Hepatic stellate cell (primary cell): ENCODE data around the gene RNF152.

Experiments used
- DNase-seq: peaks from one replicate; pipeline ENCODE4 v3.0.0; 2011; ENCODE audit warnings: low spot score

RNF152 gene

DNA sequence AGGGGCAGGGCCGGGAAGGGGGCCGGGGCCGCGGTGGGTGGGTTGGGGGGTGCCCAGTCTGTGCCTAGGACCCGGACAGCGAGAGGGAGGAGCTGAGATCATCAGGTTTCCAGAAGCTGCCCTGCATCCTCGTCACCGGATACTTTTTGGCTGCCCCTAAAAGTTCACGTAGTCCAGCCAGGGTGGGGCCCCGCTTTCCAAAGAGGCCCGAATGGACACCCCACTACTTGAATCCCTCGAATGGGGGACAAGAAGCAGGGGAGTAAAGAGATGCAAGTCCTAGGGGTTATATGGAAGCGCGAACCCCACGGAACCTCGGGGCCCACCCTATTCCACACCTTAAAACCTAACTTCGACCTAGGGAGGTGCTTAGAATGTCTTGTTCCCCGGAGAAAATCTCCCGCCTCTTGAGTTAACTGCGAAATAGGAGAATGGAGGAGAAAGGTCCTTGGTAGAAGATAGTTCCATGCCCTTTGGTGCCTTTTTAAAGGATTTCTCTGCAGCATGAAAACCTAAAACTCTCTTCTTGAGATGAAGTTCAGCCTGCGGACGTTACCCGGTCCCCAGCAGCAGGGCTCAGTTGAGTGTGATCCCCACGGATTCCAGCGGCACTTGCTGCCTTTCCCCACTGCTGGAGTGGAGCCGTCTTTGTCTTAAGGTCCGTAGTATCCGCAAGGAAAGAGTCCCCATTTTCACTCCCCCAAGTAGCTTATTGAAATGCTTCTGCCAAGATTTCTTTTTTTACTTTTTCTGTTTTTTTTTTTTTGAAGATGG lies 2.1 kb upstream of the RNF152 start:
- DNase-seq: peak; percentile 30

GRCh38 chr18:61893971-61894750 lies 1.4 kb upstream of the RNF152 start:
- DNase-seq: peak; percentile 89

- peak; percentile 75 for DNase-seq
These were observed 633 bp upstream of the RNF152 start for GRCh38 chr18:61893309-61893970.

DNA sequence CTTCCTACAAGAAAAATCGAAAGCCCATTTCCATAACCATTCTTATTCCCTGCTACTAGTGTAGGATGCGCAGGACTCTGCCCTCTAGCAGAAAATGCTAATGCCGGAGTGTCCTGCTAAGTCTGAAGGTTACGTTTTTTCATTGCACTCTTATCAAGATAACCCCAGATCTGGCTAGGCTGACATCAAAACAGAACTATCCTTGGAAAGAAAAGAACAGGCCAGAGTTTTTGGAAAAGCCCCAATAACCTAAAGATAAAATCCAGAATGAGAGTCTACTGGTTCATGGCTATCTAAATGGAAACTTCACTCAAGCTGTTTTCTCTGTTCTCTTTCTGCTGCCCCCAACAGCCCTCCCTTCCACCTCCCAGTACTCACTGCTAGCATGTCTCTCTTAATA lies 913 bp downstream of the RNF152 start:
- DNase-seq: no peak

GRCh38 chr18:61891271-61891670 lies 1.5 kb downstream of the RNF152 start:
- no peak for DNase-seq

GRCh38 chr18:61890344-61890743 lies 2.5 kb downstream of the RNF152 start:
- no peak for DNase-seq

GRCh38 chr18:61889541-61889940 lies 3.3 kb downstream of the RNF152 start:
- no peak for DNase-seq

DNA sequence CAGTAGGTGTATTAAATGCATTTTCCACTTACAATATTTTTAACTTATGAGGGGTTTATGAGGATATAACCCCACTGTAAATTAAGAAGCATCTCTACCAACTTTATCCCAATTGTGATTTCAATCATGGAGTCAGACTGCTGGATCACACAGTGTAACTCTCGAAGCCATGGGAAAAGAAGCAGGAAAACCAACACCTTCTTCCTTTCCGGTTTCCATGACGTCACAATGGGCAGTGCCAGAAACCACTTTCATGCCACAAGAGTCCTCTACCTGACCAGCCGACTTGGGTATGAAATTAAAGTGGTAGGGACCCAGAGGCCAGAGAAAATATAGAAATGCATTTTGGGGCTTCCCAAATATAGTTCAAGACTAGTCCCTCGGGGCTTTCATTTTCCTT lies 4.2 kb downstream of the RNF152 start:
- no peak for DNase-seq

DNA sequence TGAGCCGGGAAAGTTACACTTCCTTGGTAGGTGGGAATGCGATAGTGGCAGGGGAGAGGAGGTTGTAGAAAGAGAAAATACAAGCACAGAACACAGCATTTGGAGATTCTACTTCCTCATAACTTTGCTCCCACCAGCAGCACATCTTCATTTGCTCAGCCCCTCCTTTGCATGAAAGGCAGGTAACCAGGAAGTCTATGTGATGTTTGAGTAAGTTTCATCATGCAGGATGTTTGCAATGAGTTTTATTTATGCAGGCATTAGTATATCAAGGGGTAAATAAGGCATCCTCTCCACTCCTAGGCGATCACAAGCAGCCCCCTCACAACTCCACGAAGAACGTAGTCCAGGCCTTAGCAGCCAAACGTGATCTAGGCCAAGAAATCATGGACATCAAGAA lies 5.0 kb downstream of the RNF152 start:
- DNase-seq: no peak

GRCh38 chr18:61883547-61883946 lies 9.3 kb downstream of the RNF152 start:
- DNase-seq: no peak

GRCh38 chr18:61882296-61883004 lies 10.4 kb downstream of the RNF152 start:
- peak; percentile 66 for DNase-seq

GRCh38 chr18:61876899-61877298 lies 15.9 kb downstream of the RNF152 start:
- no peak for DNase-seq

- peak; percentile 60 for DNase-seq
These were observed 22.7 kb downstream of the RNF152 start for GRCh38 chr18:61870151-61870550.

GRCh38 chr18:61869636-61870035 lies 23.2 kb downstream of the RNF152 start:
- no peak for DNase-seq

DNA sequence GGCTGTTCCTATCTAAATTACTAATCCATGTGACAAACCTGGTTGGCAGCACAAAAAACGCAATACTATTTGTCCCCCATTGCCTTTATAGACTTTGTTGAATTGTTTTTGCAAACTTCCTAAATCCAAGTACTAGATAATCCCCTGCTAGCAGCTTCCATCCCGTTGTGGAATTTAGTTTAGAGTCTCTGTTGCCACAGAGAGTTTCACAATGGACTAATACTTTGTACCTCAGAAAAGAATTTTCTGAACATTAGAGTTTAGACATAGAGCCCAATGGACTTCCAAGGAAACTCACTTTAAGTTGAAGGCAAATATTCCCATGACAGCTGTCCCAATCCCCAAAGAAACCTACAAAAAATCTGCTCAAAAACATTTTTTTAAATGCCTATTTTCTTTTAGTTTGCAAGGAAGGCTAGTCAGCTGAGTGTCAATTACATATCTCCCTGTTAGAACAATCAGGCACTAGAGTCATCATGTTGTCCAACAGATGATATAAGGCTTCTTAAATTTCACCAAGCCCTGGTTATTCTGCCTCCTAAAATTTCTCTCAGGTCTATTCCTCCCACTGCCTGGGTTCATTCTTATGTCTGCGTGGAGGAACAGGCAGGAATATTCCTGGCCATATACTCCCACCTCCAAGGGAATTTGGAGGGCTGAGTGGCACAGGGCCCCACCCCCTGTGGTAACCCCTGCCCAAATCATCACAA lies 27.2 kb downstream of the RNF152 start:
- DNase-seq: no peak

GRCh38 chr18:61861372-61861771 lies 31.4 kb downstream of the RNF152 start:
- DNase-seq: no peak

DNA sequence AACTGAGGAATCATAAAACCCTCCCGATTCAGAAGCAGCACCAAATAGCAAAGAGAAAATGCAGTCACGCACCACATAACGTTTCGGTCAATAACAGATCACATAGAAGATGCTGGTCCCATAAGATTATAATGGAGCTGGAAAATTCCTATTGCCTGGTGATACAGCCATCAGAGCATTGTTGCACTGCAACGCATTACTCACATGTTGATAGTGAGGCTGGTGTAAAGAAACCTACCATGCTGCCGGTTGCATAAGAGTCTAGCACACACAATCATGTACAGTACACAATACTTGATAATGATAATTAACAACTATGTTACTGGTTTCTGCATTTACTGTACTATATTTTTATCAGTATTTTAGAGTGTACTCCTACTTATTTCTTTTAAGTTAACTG lies 32.5 kb downstream of the RNF152 start:
- no peak for DNase-seq

DNA sequence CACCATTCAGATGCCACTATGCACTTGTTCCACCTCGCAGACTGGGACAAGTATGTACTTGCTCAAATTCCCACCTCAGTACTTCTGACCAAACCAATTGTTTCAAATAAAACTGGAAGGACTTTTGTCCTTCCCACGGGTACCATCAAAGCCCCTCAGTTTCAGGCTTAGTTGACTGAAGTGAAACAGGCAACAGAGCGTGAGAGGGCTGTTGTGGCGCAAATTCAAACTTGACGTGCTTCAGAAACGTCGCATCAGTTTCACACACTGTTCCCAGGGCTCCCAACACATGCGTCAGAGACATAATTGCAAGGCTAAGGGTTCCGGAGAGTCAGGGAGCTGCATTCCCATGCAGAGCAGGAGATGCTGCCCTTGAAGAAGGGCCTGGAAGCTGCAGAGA lies 33.7 kb downstream of the RNF152 start:
- no peak for DNase-seq

DNA sequence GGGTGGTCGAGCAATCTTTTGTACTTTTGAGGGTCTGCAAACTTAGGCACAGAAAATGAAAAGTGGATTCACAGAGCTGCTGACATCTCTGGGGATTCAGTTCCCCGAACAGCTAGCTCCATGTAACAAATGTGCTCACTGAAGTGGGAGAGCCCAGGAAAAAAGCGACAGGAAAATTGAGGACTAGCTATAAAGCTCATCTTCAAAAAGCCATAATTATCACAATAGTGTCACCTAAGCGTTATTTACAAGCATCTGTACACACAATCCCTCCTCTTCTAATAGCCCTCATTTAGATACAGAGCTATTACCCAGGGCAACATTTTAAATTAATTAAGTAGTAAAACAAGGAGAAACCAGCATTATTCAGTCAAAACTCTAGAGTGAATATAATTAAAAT lies 36.1 kb downstream of the RNF152 start:
- no peak for DNase-seq

- DNase-seq: no peak
These were observed 37.1 kb downstream of the RNF152 start for GRCh38 chr18:61855449-61856378.
